HG03432 (cell line): ENCODE results near the gene EPB41L3.
"Not testable (repeated sequence)": the region's sequence is repeated elsewhere in the genome, so short reads cannot be mapped to it uniquely, and the experiment has no call there.

Experiments
- ATAC-seq: cut with Tn5 transposase; IDR thresholded peaks from one replicate; pipeline ENCODE4 v1.9.1; 2021; ENCODE audit warnings: mild to moderate bottlenecking, moderate library complexity; ENCODE audit not compliant: unreplicated experiment

EPB41L3 gene

GRCh38 chr18:5543773-5544389, at the start of gene EPB41L3:
Gene EPB41L3, minus strand, starts transcription at chr18:5543997. Its CDS starts 54,814 bp downstream, at chr18:5489183.
- no peak for ATAC-seq

GRCh38 chr18:5588529-5588928, 44.7 kb upstream of the EPB41L3 start:
- no peak for ATAC-seq

GRCh38 chr18:5585653-5586052, 41.9 kb upstream of the EPB41L3 start:
- ATAC-seq = no peak

- no peak for ATAC-seq
Measured at GRCh38 chr18:5584746-5585417, 41.1 kb upstream of the EPB41L3 start.

- ATAC-seq = no peak
Measured at GRCh38 chr18:5582849-5583681, 39.3 kb upstream of the EPB41L3 start.

GRCh38 chr18:5582076-5582475, 38.3 kb upstream of the EPB41L3 start:
- ATAC-seq = no peak

- no peak for ATAC-seq
Measured at GRCh38 chr18:5574843-5575242, 31.0 kb upstream of the EPB41L3 start.

- no peak for ATAC-seq
Measured at GRCh38 chr18:5571666-5572065, 27.9 kb upstream of the EPB41L3 start.

- not testable (repeated sequence) for ATAC-seq
Measured at GRCh38 chr18:5570613-5571012, 26.8 kb upstream of the EPB41L3 start.

- ATAC-seq = no peak
Measured at GRCh38 chr18:5568416-5568815, 24.6 kb upstream of the EPB41L3 start.

- no peak for ATAC-seq
Measured at GRCh38 chr18:5558851-5559250, 15.1 kb upstream of the EPB41L3 start.

- ATAC-seq = no peak
Measured at GRCh38 chr18:5556310-5556974, 12.6 kb upstream of the EPB41L3 start.

GRCh38 chr18:5554629-5555028, 10.8 kb upstream of the EPB41L3 start:
- no peak for ATAC-seq

GRCh38 chr18:5546660-5547059, 2.9 kb upstream of the EPB41L3 start:
- no peak for ATAC-seq

- ATAC-seq = no peak
Measured at GRCh38 chr18:5543036-5543680, 639 bp downstream of the EPB41L3 start.

- no peak for ATAC-seq
Measured at GRCh38 chr18:5542515-5543035, 1.2 kb downstream of the EPB41L3 start.

- no peak for ATAC-seq
Measured at GRCh38 chr18:5541644-5542043, 2.2 kb downstream of the EPB41L3 start.

GRCh38 chr18:5539391-5539790, 4.4 kb downstream of the EPB41L3 start:
- no peak for ATAC-seq

- no peak for ATAC-seq
Measured at GRCh38 chr18:5538544-5538943, 5.3 kb downstream of the EPB41L3 start.

GRCh38 chr18:5537860-5538259, 5.9 kb downstream of the EPB41L3 start:
- no peak for ATAC-seq

GRCh38 chr18:5534845-5535244, 9.0 kb downstream of the EPB41L3 start:
- ATAC-seq = no peak
